PC-9 (cell line): ENCODE results near the gene CDK2. TPM values are rescaled to one million over a fixed set of nuclear protein-coding genes. Genes with fewer than 3 reads are reported as not detected.
A peak's percentile ranks its signal among the peaks of the same experiment; 100 is the strongest.
"Not testable (repeated sequence)": the region's sequence is repeated elsewhere in the genome, so short reads cannot be mapped to it uniquely, and the experiment has no call there.

ENCODE experiments used
- BruUV-seq: library from RNA; stranded (reverse); fragments of 400-500 nt; replicated peaks from 2 replicates; lab custom pipeline; 2021; lab: Mats Ljungman, UMichigan
- CTCF ChIA-PET: fragments of 300-600 bp; sonication (Branson Sonifier 250); formaldehyde crosslinking; loops from one replicate; lab custom pipeline; 2022; ENCODE audit warnings: antibody characterized with exemption; lab: Charles Lee
- POLR2A ChIA-PET: fragments of 300-600 bp; sonication (Branson Sonifier 250); formaldehyde crosslinking; loops from one replicate; lab custom pipeline; 2022; ENCODE audit warnings: antibody characterized with exemption; ENCODE audit not compliant: unreplicated experiment; lab: Charles Lee
- DNase-seq, 2 experiments: peaks; one replicate each; pipeline versions ENCODE4 v3.0.0 to v3.0.0-alpha.2; 2015 to 2022; ENCODE audit warnings: mixed read lengths in 1 of 2
- H2AFZ ChIP-seq: fragments of 200-600 bp; sonication (generic); 2 replicates; pipeline ENCODE4 v1.8.1; 2017; ENCODE audit warnings: antibody characterized with exemption
- H3F3A ChIP-seq: fragments of 200-600 bp; sonication (generic); 2 replicates; pipeline ENCODE4 v1.8.1; 2017; ENCODE audit warnings: antibody characterized with exemption, mild to moderate bottlenecking, low read depth; ENCODE audit not compliant: insufficient read depth
- H3K27ac ChIP-seq: fragments of 200-600 bp; sonication (generic); 2 replicates; pipeline ENCODE4 v1.6.1; 2016; ENCODE audit warnings: mixed run types
- H3K27me3 ChIP-seq: fragments of 200-600 bp; sonication (generic); 2 replicates; pipeline ENCODE4 v1.6.1; 2016; ENCODE audit warnings: low read depth, mixed run types; ENCODE audit not compliant: insufficient read depth
- H3K36me3 ChIP-seq: fragments of 200-600 bp; sonication (generic); 2 replicates; pipeline ENCODE4 v1.6.1; 2016; ENCODE audit warnings: low read depth, mixed run types
- H3K4me1 ChIP-seq: fragments of 200-600 bp; sonication (generic); replicated peaks from 2 replicates; pipeline ENCODE4 v1.6.1; 2016; ENCODE audit warnings: mixed run types; ENCODE audit not compliant: insufficient read depth
- H3K4me2 ChIP-seq: fragments of 200-600 bp; sonication (generic); 2 replicates; pipeline ENCODE4 v1.6.1; 2017; ENCODE audit warnings: mixed run types
- H3K4me3 ChIP-seq: fragments of 200-600 bp; sonication (generic); 2 replicates; pipeline ENCODE4 v1.6.1; 2016; ENCODE audit warnings: mixed run types
- H3K79me2 ChIP-seq: fragments of 200-600 bp; sonication (generic); 2 replicates; pipeline ENCODE4 v1.6.1; 2017; ENCODE audit warnings: low read depth, mixed run types
- H3K9me2 ChIP-seq: fragments of 200-600 bp; sonication (generic); 2 replicates; pipeline ENCODE4 v1.8.1; 2017; ENCODE audit warnings: mild to moderate bottlenecking; ENCODE audit not compliant: insufficient read depth
- H3K9me3 ChIP-seq: fragments of 200-600 bp; sonication (generic); 2 replicates; pipeline ENCODE4 v1.8.1; 2016; ENCODE audit warnings: low read depth; ENCODE audit not compliant: insufficient read depth
- H4K20me1 ChIP-seq: fragments of 200-600 bp; sonication (generic); 2 replicates; pipeline ENCODE4 v1.8.1; 2017; ENCODE audit not compliant: insufficient read depth
- EZH2 ChIP-seq: fragments of 200-600 bp; sonication (generic); IDR thresholded peaks from 2 replicates; pipeline ENCODE4 v1.8.0; 2017; ENCODE audit warnings: antibody characterized with exemption, low read depth
- intact Hi-C: fragments of 100-400 bp; cut with micrococcal nuclease; formaldehyde crosslinking; loops from one replicate; pipeline ENCODE4 v1.10.0; 2022; ENCODE audit not compliant: unreplicated experiment
- total RNA-seq: library from RNA; stranded (reverse); gene quantifications from 2 replicates; pipeline ENCODE4 v1.2.3, GENCODE V29; 2021
- TF ChIP-seq, protein P1 (sequence below): fragments of 200-600 bp; sonication (generic); conservative IDR thresholded peaks from 2 replicates; pipeline ENCODE4 v1.6.1; 2017; ENCODE audit warnings: mixed run types, antibody characterized with exemption, mild to moderate bottlenecking, moderate library complexity

CDK2 gene
- total RNA-seq, 1 experiment from 2014 or later: 93.8 TPM

DNA sequence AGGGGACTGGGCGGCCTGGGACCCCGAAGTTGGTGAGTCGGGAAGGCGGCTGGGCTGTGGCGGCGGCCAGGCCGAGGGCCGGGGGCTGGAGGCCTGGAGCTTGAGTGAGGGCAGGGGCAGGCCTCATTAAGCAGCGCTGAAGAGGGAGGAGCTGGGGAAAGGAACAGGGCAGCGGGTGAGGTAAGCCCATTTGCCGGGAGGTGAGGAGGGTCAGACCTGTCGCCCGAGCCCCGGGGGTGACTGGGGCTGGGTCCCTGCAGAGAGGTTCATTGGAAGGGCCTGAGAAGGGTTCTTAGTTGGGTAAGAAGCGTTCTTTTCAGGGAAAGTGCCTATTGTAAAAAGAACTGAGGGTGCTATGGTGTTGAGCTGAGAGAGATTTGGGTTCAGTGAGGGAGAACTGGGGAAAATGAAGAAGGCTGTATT lies 7.7 kb downstream of the CDK2 start:
- H3K9me3 ChIP-seq: no peaks in the 10 kb centered on the region
- DNase-seq: peak; percentile 45 to 55
- H3K9me2 ChIP-seq: no peaks in the 10 kb centered on the region
- no peaks in the 10 kb centered on the region for H3K36me3 ChIP-seq
- TF ChIP-seq, protein P1, sequence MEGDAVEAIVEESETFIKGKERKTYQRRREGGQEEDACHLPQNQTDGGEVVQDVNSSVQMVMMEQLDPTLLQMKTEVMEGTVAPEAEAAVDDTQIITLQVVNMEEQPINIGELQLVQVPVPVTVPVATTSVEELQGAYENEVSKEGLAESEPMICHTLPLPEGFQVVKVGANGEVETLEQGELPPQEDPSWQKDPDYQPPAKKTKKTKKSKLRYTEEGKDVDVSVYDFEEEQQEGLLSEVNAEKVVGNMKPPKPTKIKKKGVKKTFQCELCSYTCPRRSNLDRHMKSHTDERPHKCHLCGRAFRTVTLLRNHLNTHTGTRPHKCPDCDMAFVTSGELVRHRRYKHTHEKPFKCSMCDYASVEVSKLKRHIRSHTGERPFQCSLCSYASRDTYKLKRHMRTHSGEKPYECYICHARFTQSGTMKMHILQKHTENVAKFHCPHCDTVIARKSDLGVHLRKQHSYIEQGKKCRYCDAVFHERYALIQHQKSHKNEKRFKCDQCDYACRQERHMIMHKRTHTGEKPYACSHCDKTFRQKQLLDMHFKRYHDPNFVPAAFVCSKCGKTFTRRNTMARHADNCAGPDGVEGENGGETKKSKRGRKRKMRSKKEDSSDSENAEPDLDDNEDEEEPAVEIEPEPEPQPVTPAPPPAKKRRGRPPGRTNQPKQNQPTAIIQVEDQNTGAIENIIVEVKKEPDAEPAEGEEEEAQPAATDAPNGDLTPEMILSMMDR: no peak
- no peak for TF ChIP-seq EZH2
- peaks cover 28% of the 10 kb centered on the region for H3F3A ChIP-seq
- H2AFZ ChIP-seq: peak overlapping the region; percentile 74
- BruUV-seq: no TSS peak
- H3K4me2 ChIP-seq: peak overlapping the region; percentile 90
- peak overlapping the region; percentile 70 for H3K27ac ChIP-seq
- peaks cover 27% of the 10 kb centered on the region for H3K4me1 ChIP-seq
- H3K27me3 ChIP-seq: no peaks in the 10 kb centered on the region
- no peaks in the 10 kb centered on the region for H4K20me1 ChIP-seq
- intact Hi-C loops: loop anchor here (1.0 to 5.0 kb wide), 2 partner anchors 18 to 143 kb away; partner anchors contain the start of genes RPL41 and ZC3H10
- POLR2A ChIA-PET: interaction anchor here (0.6 to 1.9 kb wide), 9 partner anchors 17 to 261 kb away, joined by 3 to 13 read pairs (median 6); partner anchors contain the start of genes DNAJC14, ESYT1, ORMDL2 and SARNP
- CTCF ChIA-PET: interaction anchor here (0.6 to 1.7 kb wide), 7 partner anchors 16 to 297 kb away, joined by 3 to 10 read pairs (median 3); partner anchors contain the start of gene SUOX
- peak overlapping the region; percentile 93 for H3K4me3 ChIP-seq
- H3K79me2 ChIP-seq: peaks cover 46% of the 10 kb centered on the region

DNA sequence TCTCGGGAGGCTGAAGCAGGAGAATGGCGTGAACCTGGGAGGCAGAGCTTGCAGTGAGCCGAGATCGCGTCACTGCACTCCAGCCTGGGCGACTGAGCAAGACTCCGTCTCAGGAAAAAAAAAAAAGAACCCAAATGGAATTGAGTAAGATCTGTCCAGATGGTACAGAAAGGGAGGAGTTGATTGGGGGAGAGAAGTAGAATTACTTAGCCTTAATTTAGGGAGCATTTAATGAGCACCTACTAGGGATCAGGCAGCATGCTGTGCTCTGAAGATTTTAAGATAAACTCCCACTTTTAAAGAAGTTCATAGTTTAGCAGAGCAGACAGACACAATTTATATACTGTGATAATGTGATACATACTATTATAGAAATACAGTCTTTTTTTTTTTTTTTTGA lies 11.8 kb downstream of the CDK2 start:
- H3K79me2 ChIP-seq: peaks cover 51% of the 10 kb centered on the region
- 0 out of 2 replicates have a peak, but pooled peaks cover 6% of the 10 kb centered on the region for H3K36me3 ChIP-seq
- H3K27ac ChIP-seq: no peak overlapping the region
- 0 out of 2 replicates have a peak, but pooled peaks cover 5% of the 10 kb centered on the region for H4K20me1 ChIP-seq
- no peaks in the 10 kb centered on the region for H3K9me3 ChIP-seq
- ChIA-PET CTCF (no interaction called here), POLR2A (no interaction called here)
- H3K4me2 ChIP-seq: no peak overlapping the region
- peaks cover 24% of the 10 kb centered on the region for H3K4me1 ChIP-seq
- no peak for DNase-seq
- peaks cover 34% of the 10 kb centered on the region for H3F3A ChIP-seq
- no peak for TF ChIP-seq EZH2
- TF ChIP-seq, protein P1: no peak
- intact Hi-C loops: no loop called here
- H3K27me3 ChIP-seq: no peaks in the 10 kb centered on the region
- no peak overlapping the region for H2AFZ ChIP-seq
- H3K9me2 ChIP-seq: no peaks in the 10 kb centered on the region
- BruUV-seq: no TSS peak
- no peak overlapping the region for H3K4me3 ChIP-seq

- Histone ChIP-seq H3F3A (peaks cover 34% of the 10 kb centered on the region), H3K27ac (no peak overlapping the region), H3K36me3 (0 out of 2 replicates have a peak, but pooled peaks cover 6% of the 10 kb centered on the region), H3K9me3 (no peaks in the 10 kb centered on the region), H4K20me1 (0 out of 2 replicates have a peak, but pooled peaks cover 5% of the 10 kb centered on the region), H3K9me2 (no peaks in the 10 kb centered on the region), H3K79me2 (peaks cover 51% of the 10 kb centered on the region), H3K27me3 (no peaks in the 10 kb centered on the region), H3K4me3 (no peak overlapping the region), H2AFZ (no peak overlapping the region), H3K4me1 (peaks cover 24% of the 10 kb centered on the region), H3K4me2 (no peak overlapping the region)
- ChIA-PET CTCF (interaction anchor here (0.6 kb wide), 1 partner anchor 308 kb away, joined by 15 read pairs; no protein-coding TSS in a partner anchor), POLR2A (no interaction called here)
- intact Hi-C loops: no loop called here
- no TSS peak for BruUV-seq
- DNase-seq: no peak
- TF ChIP-seq, protein P1: no peak
- TF ChIP-seq EZH2: no peak
Observed at GRCh38 chr12:55979069-55979468, 12.4 kb downstream of the CDK2 start.

GRCh38 chr12:55981882-55982281 lies 15.3 kb downstream of the CDK2 start:
- H2AFZ ChIP-seq, H3K9me2 ChIP-seq, BruUV-seq, H4K20me1 ChIP-seq, H3K4me3 ChIP-seq, intact Hi-C loops, H3K9me3 ChIP-seq, H3K27me3 ChIP-seq: not testable (repeated sequence)
- Histone ChIP-seq H3K4me2 (0 out of 2 replicates have a peak overlapping the region, but pooled peaks have one; percentile 27), H3K27ac (peak overlapping the region; percentile 38; the same call in 1 of the 2 replicates), H3K79me2 (peaks cover 24% of the 10 kb centered on the region), H3K4me1 (peaks cover 17% of the 10 kb centered on the region), H3K36me3 (0 out of 2 replicates have a peak, but pooled peaks cover 17% of the 10 kb centered on the region), H3F3A (peaks cover 34% of the 10 kb centered on the region)
- CTCF ChIA-PET: interaction anchor here (0.7 kb wide), 1 partner anchor 253 kb away, joined by 3 read pairs; no protein-coding TSS in a partner anchor
- POLR2A ChIA-PET: interaction anchor here (0.6 to 0.7 kb wide), 2 partner anchors 20 to 24 kb away, joined by 9 to 12 read pairs; no protein-coding TSS in a partner anchor
- peak; percentile 55 to 65 for DNase-seq
